Measurements from ENCODE around the gene CHGA.

The CHGA gene

DNA sequence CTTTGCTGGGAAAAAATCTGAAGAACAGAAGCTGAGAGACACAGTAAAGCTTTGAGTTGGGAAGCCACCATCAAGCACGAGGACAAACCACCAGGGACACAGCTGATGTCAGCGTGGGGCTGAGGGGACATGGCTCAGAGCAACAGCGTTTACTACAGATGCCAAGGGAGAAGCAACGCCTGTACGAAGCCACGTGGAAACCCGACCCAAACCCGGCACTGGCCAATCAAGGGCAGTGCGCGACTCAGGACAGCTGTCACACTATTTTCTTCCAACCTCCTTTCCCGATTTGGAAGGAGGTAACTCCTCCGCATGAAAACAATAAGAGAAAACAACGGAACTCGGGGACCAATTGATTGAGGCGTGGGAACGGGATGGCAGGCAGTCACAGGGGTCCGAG is 20.2 kb upstream of the CHGA start:
- in situ Hi-C loops (cut with MboI; ENCODE audit: low pct_unique_long_range_greater_than_20kb, low sequenced_read_pairs, unreplicated experiment): no loop called here

DNA sequence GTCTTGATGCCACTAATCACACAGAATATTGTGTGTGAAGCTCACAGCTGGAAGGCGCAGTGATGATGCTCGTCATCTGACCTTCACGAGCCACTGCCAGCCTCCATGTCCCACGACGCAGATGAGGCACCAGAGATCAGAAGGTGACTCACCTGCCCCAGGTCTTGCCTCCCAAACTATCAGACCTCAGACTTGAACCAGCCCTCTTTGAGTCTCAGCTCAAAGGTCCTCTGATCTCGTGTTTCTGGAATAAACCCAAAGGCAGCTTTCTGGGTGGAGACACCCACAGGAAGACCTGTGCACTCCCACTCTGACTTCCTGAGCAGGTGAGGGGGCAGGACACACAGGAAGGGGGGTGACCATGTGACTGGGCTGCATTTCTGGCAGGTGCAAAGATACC is 19.6 kb upstream of the CHGA start:
- no peak for DNase-seq (ENCODE audit: low spot score)
- in situ Hi-C loops (cut with MboI; ENCODE audit: low pct_unique_long_range_greater_than_20kb, low sequenced_read_pairs, unreplicated experiment): no loop called here

More for the DNA sequence above, 20.2 kb upstream of the CHGA start:
- TF ChIP-seq, protein P1, sequence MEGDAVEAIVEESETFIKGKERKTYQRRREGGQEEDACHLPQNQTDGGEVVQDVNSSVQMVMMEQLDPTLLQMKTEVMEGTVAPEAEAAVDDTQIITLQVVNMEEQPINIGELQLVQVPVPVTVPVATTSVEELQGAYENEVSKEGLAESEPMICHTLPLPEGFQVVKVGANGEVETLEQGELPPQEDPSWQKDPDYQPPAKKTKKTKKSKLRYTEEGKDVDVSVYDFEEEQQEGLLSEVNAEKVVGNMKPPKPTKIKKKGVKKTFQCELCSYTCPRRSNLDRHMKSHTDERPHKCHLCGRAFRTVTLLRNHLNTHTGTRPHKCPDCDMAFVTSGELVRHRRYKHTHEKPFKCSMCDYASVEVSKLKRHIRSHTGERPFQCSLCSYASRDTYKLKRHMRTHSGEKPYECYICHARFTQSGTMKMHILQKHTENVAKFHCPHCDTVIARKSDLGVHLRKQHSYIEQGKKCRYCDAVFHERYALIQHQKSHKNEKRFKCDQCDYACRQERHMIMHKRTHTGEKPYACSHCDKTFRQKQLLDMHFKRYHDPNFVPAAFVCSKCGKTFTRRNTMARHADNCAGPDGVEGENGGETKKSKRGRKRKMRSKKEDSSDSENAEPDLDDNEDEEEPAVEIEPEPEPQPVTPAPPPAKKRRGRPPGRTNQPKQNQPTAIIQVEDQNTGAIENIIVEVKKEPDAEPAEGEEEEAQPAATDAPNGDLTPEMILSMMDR (IDR thresholded peaks at IDR 0.05; ENCODE audit: extremely low read depth, insufficient read depth, missing control alignments): no peak
- no peak for DNase-seq (ENCODE audit: low spot score)

DNA sequence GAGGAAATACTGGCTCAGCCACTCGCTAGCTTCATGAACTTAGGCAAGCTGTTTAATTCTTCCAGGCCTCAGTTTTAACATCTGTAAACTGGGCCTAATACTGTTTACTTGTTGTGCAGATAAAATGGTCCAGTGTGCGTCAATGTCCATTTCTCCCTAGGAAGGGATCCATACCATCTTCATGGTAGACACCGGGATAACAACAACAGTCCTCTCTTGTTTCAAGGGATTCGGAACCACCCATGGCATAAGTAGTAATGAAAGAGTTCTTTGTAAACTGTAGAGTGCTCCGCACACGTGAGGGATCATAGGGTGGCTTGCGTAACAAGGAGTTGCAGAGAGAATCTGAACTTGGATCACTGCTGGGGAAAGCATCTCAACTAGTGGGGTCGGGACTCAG is 17.3 kb upstream of the CHGA start:
- in situ Hi-C loops (cut with MboI; ENCODE audit: low pct_unique_long_range_greater_than_20kb, low sequenced_read_pairs, unreplicated experiment): no loop called here
- TF ChIP-seq, protein P1 (IDR thresholded peaks at IDR 0.05; ENCODE audit: extremely low read depth, insufficient read depth, missing control alignments): no peak
- DNase-seq (ENCODE audit: low spot score): no peak

More for the DNA sequence above, 19.6 kb upstream of the CHGA start:
- TF ChIP-seq, protein P1 (IDR thresholded peaks at IDR 0.05; ENCODE audit: extremely low read depth, insufficient read depth, missing control alignments): no peak

DNA sequence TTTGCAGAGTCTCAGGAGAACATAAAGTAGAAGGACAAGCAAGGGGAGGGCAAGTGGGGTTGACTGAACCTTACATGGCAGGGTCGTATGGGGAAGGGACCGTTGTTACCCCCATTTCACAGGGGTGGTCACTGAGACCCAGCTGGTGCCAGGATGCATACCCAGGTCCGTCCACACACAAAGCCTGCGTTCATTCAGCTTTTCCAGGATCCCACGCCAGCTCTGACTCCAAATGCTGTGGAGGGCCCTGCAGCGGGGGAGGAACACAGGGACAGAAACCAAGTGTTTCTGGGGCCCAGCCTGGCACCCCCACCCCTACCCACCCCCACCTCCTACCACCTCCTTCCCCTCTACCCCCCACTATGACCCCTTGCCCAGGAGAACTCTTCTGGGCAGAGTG is 16.5 kb upstream of the CHGA start:
- DNase-seq (ENCODE audit: low spot score): no peak
- TF ChIP-seq, protein P1 (IDR thresholded peaks at IDR 0.05; ENCODE audit: extremely low read depth, insufficient read depth, missing control alignments): no peak
- in situ Hi-C loops (cut with MboI; ENCODE audit: low pct_unique_long_range_greater_than_20kb, low sequenced_read_pairs, unreplicated experiment): no loop called here

DNA sequence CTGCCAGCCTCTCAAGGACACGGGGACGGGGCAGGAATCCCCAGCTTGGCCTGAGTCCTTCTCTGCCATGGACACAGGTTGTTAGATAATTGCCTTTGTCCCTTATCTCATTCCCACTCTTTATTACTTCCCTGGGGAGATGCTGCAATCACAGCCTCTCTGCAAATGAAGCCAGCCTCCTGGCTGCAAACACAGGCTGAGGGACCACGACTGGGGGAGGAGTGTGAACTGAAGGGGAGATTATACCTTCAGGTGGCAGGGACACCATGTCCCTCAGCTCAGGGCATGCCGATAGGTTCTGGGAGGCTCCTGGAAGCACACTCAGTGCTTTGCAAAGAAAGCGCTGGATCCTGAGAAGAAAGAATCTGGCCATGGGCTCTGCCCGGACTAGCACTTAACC is 16.1 kb upstream of the CHGA start:
- TF ChIP-seq, protein P1 (IDR thresholded peaks at IDR 0.05; ENCODE audit: extremely low read depth, insufficient read depth, missing control alignments): no peak
- in situ Hi-C loops (cut with MboI; ENCODE audit: low pct_unique_long_range_greater_than_20kb, low sequenced_read_pairs, unreplicated experiment): no loop called here
- DNase-seq (ENCODE audit: low spot score): no peak

DNA sequence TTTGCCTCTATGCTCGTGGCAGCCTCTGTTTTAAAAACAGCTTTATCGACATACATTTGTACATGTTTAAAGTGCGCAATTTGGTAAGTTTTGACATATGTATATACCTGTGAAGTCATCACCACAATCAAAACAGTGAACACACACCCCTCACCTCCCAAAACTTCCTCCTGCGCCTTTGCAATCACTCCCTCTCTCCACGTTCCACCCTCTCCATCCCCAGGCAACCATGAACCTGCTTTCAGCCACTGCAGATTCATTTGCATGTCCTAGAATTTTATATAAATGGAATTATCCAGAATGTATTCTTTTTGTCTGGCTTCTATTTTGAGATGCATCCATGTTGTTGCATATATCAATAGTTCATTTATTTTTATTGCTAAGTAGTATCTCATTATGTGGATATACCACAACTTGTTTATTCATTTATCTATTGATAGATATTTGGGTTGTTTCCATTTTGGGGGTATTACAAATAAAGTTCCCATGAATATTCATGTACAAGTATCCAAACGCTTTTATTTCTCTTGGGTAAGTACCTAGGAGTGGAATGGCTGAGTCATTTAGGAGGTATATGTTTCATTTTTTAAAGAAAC is 15.5 kb upstream of the CHGA start:
- DNase-seq (ENCODE audit: low spot score): no peak
- in situ Hi-C loops (cut with MboI; ENCODE audit: low pct_unique_long_range_greater_than_20kb, low sequenced_read_pairs, unreplicated experiment): no loop called here
- TF ChIP-seq, protein P1 (IDR thresholded peaks at IDR 0.05; ENCODE audit: extremely low read depth, insufficient read depth, missing control alignments): no peak

All from GM13977 (cell line).